Lower leg skin (tissue), 3 donors: ENCODE data around the gene RNF149.

Source experiments
- CTCF ChIP-seq, 3 donors: fragments of 450-650 bp; IDR thresholded peaks; one replicate each; pipeline ENCODE4 v1.5.1; 2016; ENCODE audit warnings: antibody characterized with exemption in 3 of 3, mild to moderate bottlenecking in 3 of 3, moderate library complexity in 2 of 3
- POLR2A ChIP-seq, 2 donors: fragments of 450-650 bp; IDR thresholded peaks; one replicate each; pipeline ENCODE4 v1.6.1; 2016 to 2017; ENCODE audit warnings: antibody characterized with exemption in 2 of 2, mild to moderate bottlenecking in 1 of 2, moderate library complexity in 1 of 2

- TF ChIP-seq CTCF (IDR thresholded peaks at IDR 0.05) (no peak), POLR2A (IDR thresholded peaks at IDR 0.05) (no peak)
These were observed 21.2 kb downstream of the RNF149 start for GRCh38 chr2:101287303-101287702.
